Dendritic cell treated with granulocyte-macrophage colony-stimulating factor and Interleukin-4, amounts not matched to agents 40 ng/mL and 50 ng/mL, for 4 days (primary cell): ENCODE data around the gene EPHA4.

ENCODE experiments used
- H3K27ac Mint-ChIP-seq: one replicate; pipeline ENCODE4 v1.8.0; 2022; ENCODE audit warnings: mild to moderate bottlenecking, mixed read lengths
- H3K27me3 Mint-ChIP-seq: one replicate; pipeline ENCODE4 v1.8.0; 2022; ENCODE audit warnings: mild to moderate bottlenecking, mixed read lengths
- H3K36me3 Mint-ChIP-seq: one replicate; pipeline ENCODE4 v1.8.0; 2022; ENCODE audit warnings: low read depth, mixed read lengths
- H3K4me1 Mint-ChIP-seq: one replicate; pipeline ENCODE4 v1.8.0; 2022; ENCODE audit warnings: low read depth, mixed read lengths
- H3K4me3 Mint-ChIP-seq: one replicate; pipeline ENCODE4 v1.8.0; 2022; ENCODE audit warnings: mild to moderate bottlenecking, moderate library complexity, mixed read lengths
- H3K9me3 Mint-ChIP-seq: one replicate; pipeline ENCODE4 v1.8.0; 2022; ENCODE audit warnings: mixed read lengths
- intact Hi-C: fragments of 100-400 bp; cut with micrococcal nuclease; formaldehyde crosslinking; loops from one replicate; pipeline ENCODE4 v1.15.0; 2022

Gene EPHA4

DNA sequence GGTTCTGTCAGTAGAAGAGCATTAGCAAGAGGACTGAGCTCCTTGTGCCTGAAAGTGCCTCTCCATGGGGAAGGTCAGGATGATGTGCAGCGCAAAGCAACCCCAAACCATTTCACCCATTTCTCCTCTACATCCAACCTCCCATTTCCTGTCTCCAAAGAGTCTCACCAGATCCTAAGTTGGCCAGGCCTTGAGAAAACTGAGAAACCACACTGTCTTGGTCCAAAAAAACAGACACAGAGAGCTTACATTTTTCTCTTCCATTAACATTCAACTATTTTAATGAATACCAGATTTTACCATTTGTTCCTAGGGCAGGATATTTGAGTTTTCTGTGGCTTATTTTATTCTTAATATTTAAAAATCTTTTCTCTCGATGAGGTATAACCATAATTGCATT lies 195.0 kb downstream of the EPHA4 start:
- intact Hi-C loops: no loop called here
- no peak overlapping the region for H3K4me3 Mint-ChIP-seq
- no peaks in the 10 kb centered on the region for H3K9me3 Mint-ChIP-seq
- no peaks in the 10 kb centered on the region for H3K27me3 Mint-ChIP-seq
- H3K27ac Mint-ChIP-seq: no peak overlapping the region
- no peaks in the 10 kb centered on the region for H3K36me3 Mint-ChIP-seq
- H3K4me1 Mint-ChIP-seq: no peaks in the 10 kb centered on the region

DNA sequence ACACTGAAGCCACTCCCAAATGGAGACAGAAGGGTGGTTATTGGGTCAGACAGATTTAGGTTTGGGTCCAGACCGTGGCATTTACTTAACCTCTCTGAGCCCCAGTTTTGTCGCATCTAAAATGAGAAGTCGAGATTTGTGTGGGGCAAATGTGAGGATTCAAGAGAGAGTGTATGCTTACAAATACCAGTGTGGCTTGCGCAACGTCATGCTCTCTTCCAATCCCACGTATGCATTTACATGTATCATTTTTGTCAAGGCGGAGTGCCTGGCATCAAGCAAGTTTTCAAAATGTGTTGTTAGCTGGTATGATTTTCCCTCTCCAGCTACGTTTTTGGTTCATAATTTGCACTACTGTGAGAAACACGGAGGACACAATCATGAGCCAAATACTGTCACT lies 197.9 kb downstream of the EPHA4 start:
- no peaks in the 10 kb centered on the region for H3K9me3 Mint-ChIP-seq
- H3K27me3 Mint-ChIP-seq: no peaks in the 10 kb centered on the region
- no peak overlapping the region for H3K4me3 Mint-ChIP-seq
- no peaks in the 10 kb centered on the region for H3K4me1 Mint-ChIP-seq
- intact Hi-C loops: no loop called here
- H3K27ac Mint-ChIP-seq: no peak overlapping the region
- no peaks in the 10 kb centered on the region for H3K36me3 Mint-ChIP-seq

DNA sequence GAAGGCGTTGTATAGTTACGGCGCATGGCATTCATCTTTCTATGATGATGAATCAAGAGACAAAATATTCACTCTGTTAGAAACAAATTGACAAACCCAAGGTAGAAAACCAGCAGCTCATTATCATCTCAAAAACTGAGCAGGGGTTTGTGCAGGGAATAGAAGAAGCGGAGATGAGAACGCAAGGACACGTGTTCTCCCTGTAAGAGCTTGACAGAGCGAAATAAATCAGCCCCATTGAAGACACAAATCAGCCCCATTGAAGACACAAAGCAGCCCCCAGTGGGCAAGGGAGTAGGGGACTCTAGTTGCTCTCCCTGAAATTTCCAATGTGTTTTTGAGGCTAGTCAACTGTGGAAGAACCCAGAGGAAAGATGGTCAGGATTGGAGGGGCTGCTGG lies 199.2 kb downstream of the EPHA4 start:
- H3K27me3 Mint-ChIP-seq: no peaks in the 10 kb centered on the region
- intact Hi-C loops: no loop called here
- no peak overlapping the region for H3K4me3 Mint-ChIP-seq
- no peaks in the 10 kb centered on the region for H3K36me3 Mint-ChIP-seq
- H3K27ac Mint-ChIP-seq: no peak overlapping the region
- no peaks in the 10 kb centered on the region for H3K4me1 Mint-ChIP-seq
- no peaks in the 10 kb centered on the region for H3K9me3 Mint-ChIP-seq

DNA sequence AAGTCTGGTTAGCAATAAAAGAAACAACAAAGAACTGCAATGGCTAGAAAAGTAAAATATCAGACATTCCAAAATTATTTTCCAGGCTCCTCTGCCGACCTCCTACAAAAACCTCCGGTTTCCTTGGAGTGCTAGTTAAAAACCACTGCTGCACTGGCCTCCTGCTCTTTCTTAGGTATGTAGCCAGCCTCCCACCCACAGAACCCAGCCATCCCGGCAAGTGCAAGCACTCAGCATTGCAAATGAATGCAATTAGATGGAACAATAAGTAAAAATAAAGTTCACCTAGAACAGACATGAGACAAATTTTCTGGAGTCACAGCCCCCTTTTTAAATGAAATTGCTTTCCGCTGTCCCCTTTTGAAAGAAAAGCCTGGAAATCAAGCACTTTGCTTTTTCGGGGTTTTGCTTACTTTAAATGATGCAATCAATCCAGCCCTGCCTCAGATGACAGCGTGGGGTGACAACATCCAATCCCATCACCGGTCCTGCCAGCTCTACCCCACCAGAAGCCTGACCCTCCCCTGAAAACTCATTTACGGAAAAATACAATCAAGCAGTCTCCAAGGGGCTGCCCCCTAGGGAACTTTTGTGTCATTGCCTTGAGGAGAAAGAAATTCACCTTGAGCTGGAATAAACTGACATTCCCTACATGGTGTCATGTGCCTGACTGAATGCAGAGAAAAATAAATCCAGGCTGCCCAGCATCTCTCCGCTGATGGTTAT lies 199.8 kb downstream of the EPHA4 start:
- no peaks in the 10 kb centered on the region for H3K9me3 Mint-ChIP-seq
- no peak overlapping the region for H3K4me3 Mint-ChIP-seq
- intact Hi-C loops: no loop called here
- no peaks in the 10 kb centered on the region for H3K27me3 Mint-ChIP-seq
- no peaks in the 10 kb centered on the region for H3K4me1 Mint-ChIP-seq
- no peak overlapping the region for H3K27ac Mint-ChIP-seq
- no peaks in the 10 kb centered on the region for H3K36me3 Mint-ChIP-seq

DNA sequence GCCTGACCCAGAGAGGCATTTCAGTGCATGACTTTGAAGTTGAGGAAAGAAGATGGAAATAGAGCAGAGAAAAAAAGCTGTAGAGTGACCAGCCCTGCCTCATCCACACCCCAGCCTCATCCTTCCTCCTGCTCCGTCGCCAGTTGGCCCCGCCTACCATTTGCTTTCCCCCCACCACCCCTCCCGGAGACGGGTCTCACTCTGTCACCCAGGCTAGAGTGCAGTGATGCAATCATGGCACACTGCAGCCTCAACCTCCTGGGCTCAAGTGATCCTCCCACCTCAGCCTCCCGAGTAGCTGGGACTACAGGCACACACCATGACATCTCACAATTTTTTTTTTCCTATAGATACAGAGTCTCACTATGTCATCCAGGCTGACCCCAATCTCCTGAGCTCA lies 200.8 kb downstream of the EPHA4 start:
- no peaks in the 10 kb centered on the region for H3K9me3 Mint-ChIP-seq
- intact Hi-C loops: no loop called here
- no peaks in the 10 kb centered on the region for H3K4me1 Mint-ChIP-seq
- no peak overlapping the region for H3K27ac Mint-ChIP-seq
- no peak overlapping the region for H3K4me3 Mint-ChIP-seq
- no peaks in the 10 kb centered on the region for H3K36me3 Mint-ChIP-seq
- no peaks in the 10 kb centered on the region for H3K27me3 Mint-ChIP-seq

DNA sequence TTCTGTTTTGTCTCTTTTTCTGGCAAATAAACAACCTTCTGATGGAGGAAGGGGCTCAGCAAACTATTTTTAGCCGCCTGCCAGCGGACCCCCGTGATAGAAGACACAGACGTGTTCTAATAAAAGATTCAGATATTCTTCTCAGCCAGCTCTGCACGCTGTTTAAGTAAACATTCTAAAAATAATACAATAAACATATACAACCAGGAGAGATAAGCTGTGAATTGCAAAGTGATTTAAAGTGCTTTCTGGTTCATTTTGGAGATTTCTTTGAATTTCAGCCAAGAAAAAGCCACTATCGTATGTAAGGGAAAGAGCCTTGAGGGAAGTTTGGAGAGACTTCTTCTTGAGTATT lies 201.3 kb downstream of the EPHA4 start:
- intact Hi-C loops: no loop called here
- H3K4me3 Mint-ChIP-seq: no peak overlapping the region
- no peaks in the 10 kb centered on the region for H3K4me1 Mint-ChIP-seq
- H3K36me3 Mint-ChIP-seq: no peaks in the 10 kb centered on the region
- H3K27me3 Mint-ChIP-seq: no peaks in the 10 kb centered on the region
- no peak overlapping the region for H3K27ac Mint-ChIP-seq
- H3K9me3 Mint-ChIP-seq: no peaks in the 10 kb centered on the region

DNA sequence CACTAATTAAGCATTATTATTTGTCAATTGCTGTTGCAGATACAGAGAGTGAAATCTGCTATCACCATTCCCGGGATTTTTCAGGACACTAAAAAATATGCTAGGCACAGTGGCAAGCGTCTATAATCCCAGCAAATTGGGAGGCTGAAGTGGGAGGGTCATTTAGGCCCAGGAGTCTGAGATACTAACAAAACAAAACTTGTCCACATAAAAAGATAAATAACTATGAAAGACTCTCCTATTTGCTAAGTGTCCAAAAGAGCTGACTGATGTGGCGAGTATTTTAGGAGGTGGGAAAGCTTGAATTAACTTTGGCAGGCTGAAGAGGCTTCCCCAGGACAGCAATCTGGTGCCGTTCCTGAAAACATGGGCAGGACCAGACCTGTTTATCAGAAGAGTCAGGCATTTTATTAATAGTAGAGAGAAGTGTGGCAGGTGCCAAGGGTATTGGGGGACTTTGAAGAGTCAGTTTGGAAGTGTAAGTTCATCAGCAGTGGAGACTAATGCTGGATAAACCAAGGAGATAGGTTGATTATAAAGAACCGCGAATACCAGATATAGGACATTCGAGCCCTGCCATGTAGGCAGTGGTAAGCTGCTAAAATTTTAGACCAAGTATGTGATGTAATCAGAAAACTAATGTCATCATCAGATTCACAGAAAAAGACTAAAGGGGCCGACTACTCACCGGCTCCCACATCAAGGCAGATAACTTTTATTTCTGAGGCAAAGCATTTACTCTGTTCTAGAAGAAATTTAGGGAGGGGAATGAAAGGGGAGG lies 201.8 kb downstream of the EPHA4 start:
- Mint-ChIP-seq H3K27ac (no peak overlapping the region), H3K4me1 (no peaks in the 10 kb centered on the region)
- intact Hi-C loops: no loop called here

More for the DNA sequence above, 201.8 kb downstream of the EPHA4 start:
- Mint-ChIP-seq H3K27me3 (no peaks in the 10 kb centered on the region), H3K4me3 (no peak overlapping the region), H3K36me3 (no peaks in the 10 kb centered on the region), H3K9me3 (no peaks in the 10 kb centered on the region)
